HepG2 (cell line): Measurements from ENCODE around the gene TMEM95. TPM values are rescaled to one million over a fixed set of nuclear protein-coding genes. Genes with fewer than 3 reads are reported as not detected.
A peak's percentile ranks its signal among the peaks of the same experiment; 100 is the strongest.

Source experiments
- AHR ChIP-seq: IDR thresholded peaks from 2 replicates; pipeline ENCODE4 v1.6.1; 2018; ENCODE audit warnings: missing genetic modification reagents, missing compliant biosample characterization
- DNMT1 ChIP-seq: sonication (generic); formaldehyde crosslinking; IDR thresholded peaks from 2 replicates; pipeline ENCODE4 v1.5.1; 2020; ENCODE audit warnings: mild to moderate bottlenecking, missing genetic modification reagents
- DPF2 ChIP-seq: sonication (generic); formaldehyde crosslinking; IDR thresholded peaks from 2 replicates; pipeline ENCODE4 v1.4.0; 2020; ENCODE audit warnings: mild to moderate bottlenecking, low read depth, missing genetic modification reagents, borderline replicate concordance
- ELK4 ChIP-seq: sonication (generic); formaldehyde crosslinking; IDR thresholded peaks from 2 replicates; pipeline ENCODE4 v1.9.0; 2021; ENCODE audit warnings: missing genetic modification reagents, borderline replicate concordance
- GATA4 ChIP-seq: sonication (generic); IDR thresholded peaks from 2 replicates; pipeline ENCODE4 v1.6.1; 2016; ENCODE audit warnings: antibody characterized with exemption, low read depth, borderline replicate concordance
- RFXANK ChIP-seq: IDR thresholded peaks from 2 replicates; pipeline ENCODE4 v1.6.1; 2016
- SMAD3 ChIP-seq: sonication (generic); formaldehyde crosslinking; IDR thresholded peaks from 2 replicates; pipeline ENCODE4 v1.4.0; 2020; ENCODE audit warnings: missing genetic modification reagents
- ZBTB10 ChIP-seq: sonication (generic); formaldehyde crosslinking; IDR thresholded peaks from 2 replicates; pipeline ENCODE4 v1.4.0; 2020; ENCODE audit warnings: missing genetic modification reagents, borderline replicate concordance
- ZBTB40 ChIP-seq, 2 experiments: fragments of 450-650 bp in 1 of 2; sonication (generic) in 1 of 2; formaldehyde crosslinking in 1 of 2; IDR thresholded peaks; 2 replicates each; pipeline versions ENCODE4 v1.6.1 to v1.8.0; 2016 to 2022; ENCODE audit warnings: antibody characterized with exemption in 1 of 2, mild to moderate bottlenecking in 1 of 2, missing genetic modification reagents in 1 of 2
- ZFP36L1 ChIP-seq: sonication (generic); formaldehyde crosslinking; IDR thresholded peaks from 2 replicates; pipeline ENCODE4 v1.8.0; 2022; ENCODE audit warnings: mild to moderate bottlenecking, missing genetic modification reagents, moderate library complexity
- ZNF30 ChIP-seq: sonication (generic); formaldehyde crosslinking; IDR thresholded peaks from 2 replicates; pipeline ENCODE4 v1.5.0; 2020; ENCODE audit warnings: mild to moderate bottlenecking, missing genetic modification reagents
- ZNF512 ChIP-seq: sonication (generic); formaldehyde crosslinking; IDR thresholded peaks from 2 replicates; pipeline ENCODE4 v1.4.0; 2020; ENCODE audit warnings: mild to moderate bottlenecking, missing genetic modification reagents
- ZNF660 ChIP-seq: sonication (generic); formaldehyde crosslinking; IDR thresholded peaks from 2 replicates; pipeline ENCODE4 v1.5.1; 2020; ENCODE audit warnings: mild to moderate bottlenecking, low read depth, missing genetic modification reagents, borderline replicate concordance
- ZNF775 ChIP-seq: sonication (generic); formaldehyde crosslinking; IDR thresholded peaks from 2 replicates; pipeline ENCODE4 v1.4.0; 2020; ENCODE audit warnings: missing genetic modification reagents, mild to moderate bottlenecking, moderate library complexity, borderline replicate concordance
- polyA plus RNA-seq, 8 experiments: library from polyadenylated mRNA; depleted of rRNA in 3 of 8; stranded (reverse) in 7 of 8; unstranded in 1 of 8; fragments of >200 nt; fragmentation: Illumina TruSeq in 4 of 8; extraction: Trizol in 4 of 8; gene quantifications; 2 replicates each; pipeline versions ENCODE4 v1.2.1 to v1.2.3, GENCODE V29; 2011 to 2016; ENCODE audit warnings: low read depth in 4 of 8, missing spikeins in 1 of 8, mixed read lengths in 1 of 8; ENCODE audit not compliant: insufficient read depth in 1 of 8
- total RNA-seq, 5 experiments: library from RNA; depleted of rRNA; stranded (reverse); fragments of >200 nt; fragmentation: Illumina TruSeq; extraction: Trizol; gene quantifications; 2 replicates each; pipeline ENCODE4 v1.2.3, GENCODE V29; 2016; ENCODE audit warnings: low read depth in 1 of 5

Gene TMEM95
- total and polyA plus RNA-seq, 2 of the 13 experiments (the other 11 are each of a cell fraction or from before 2014, with no cell fraction given), result not detected

- no peak for TF ChIP-seq ZBTB40 (IDR thresholded peaks at IDR 0.05)
- TF ChIP-seq ZBTB40 (CRISPR knock-in tag; IDR thresholded peaks at IDR 0.05), result no peak; the same call in 1 of the 2 replicates
- TF ChIP-seq AHR (CRISPR knock-in tag), result no peak
- TF ChIP-seq ZNF775 (CRISPR knock-in tag), result no peak
- no peak for TF ChIP-seq ZNF30 (CRISPR knock-in tag)
- no peak for TF ChIP-seq ZFP36L1 (CRISPR knock-in tag)
- no peak for TF ChIP-seq DNMT1 (CRISPR knock-in tag)
- no peak for TF ChIP-seq ZNF512 (CRISPR knock-in tag)
- TF ChIP-seq SMAD3, result no peak
- TF ChIP-seq ELK4 (CRISPR knock-in tag), result no peak
- TF ChIP-seq DPF2 (CRISPR knock-in tag), result no peak
- no peak for TF ChIP-seq ZNF660
- no peak for TF ChIP-seq GATA4
- peak; percentile 51; the same call in 1 of the 2 replicates for TF ChIP-seq ZBTB10
- TF ChIP-seq RFXANK (CRISPR knock-in tag), result no peak
These were observed 25.5 kb upstream of the TMEM95 start (continued) for GRCh38 chr17:7329374-7329996.
